Head of caudate nucleus (tissue), 42 donors: ENCODE results near the gene NAV2.

Experiments
- DNase-seq, 42 donors: peaks; one replicate each; pipeline versions ENCODE4 v3.0.0 to v3.0.0-alpha.2; 2020 to 2021; ENCODE audit warnings: mixed read lengths in 7 of 42
- intact Hi-C: fragments of 100-400 bp; cut with DNase I; formaldehyde crosslinking; loops from one replicate; pipeline ENCODE4 v1.15.0; 2022

Gene NAV2

GRCh38 chr11:20163783-20164481 lies 451.3 kb downstream of the NAV2 start:
- intact Hi-C loops, result no loop called here
- DNase-seq, result no peak
